CD14-positive monocyte (primary cell): ENCODE measurements around the gene ERCC2. TPM values are rescaled to one million over a fixed set of nuclear protein-coding genes. Genes with fewer than 3 reads are reported as not detected.

Experiments
- DNase-seq, 3 donors: peaks; one replicate each; pipeline ENCODE4 v3.0.0-alpha.2; 2011 to 2022
- H2AFZ ChIP-seq: 2 replicates; pipeline ENCODE4 v1.6.0; 2012; ENCODE audit warnings: mild to moderate bottlenecking, low read depth, low read length, inconsistent platforms; ENCODE audit not compliant: insufficient read depth, poor library complexity, severe bottlenecking
- H3K27ac ChIP-seq, 2 donors: 1 replicate in 1 of 2; 2 replicates in 1 of 2; pipeline ENCODE4 v1.5.1; 2012 to 2013; ENCODE audit warnings: low read length in 2 of 2, control low read depth in 1 of 2, inconsistent platforms in 1 of 2, low read depth in 1 of 2, mild to moderate bottlenecking in 1 of 2
- H3K27me3 ChIP-seq, 2 donors: one replicate each; pipeline versions ENCODE4 v1.6.0 to v1.6.1; 2011 to 2013; ENCODE audit warnings: low read length in 2 of 2; ENCODE audit not compliant: control insufficient read depth in 2 of 2, insufficient read depth in 2 of 2
- H3K36me3 ChIP-seq, 2 donors: replicated peaks in 1 of 2; 1 replicate in 1 of 2; 2 replicates in 1 of 2; pipeline versions ENCODE4 v1.5.1 to v1.6.1; 2012 to 2013; ENCODE audit warnings: low read length in 2 of 2, control low read depth in 1 of 2, inconsistent platforms in 1 of 2, mild to moderate bottlenecking in 1 of 2; ENCODE audit not compliant: insufficient read depth in 2 of 2, control insufficient read depth in 1 of 2
- H3K4me1 ChIP-seq, 2 donors: 1 replicate in 1 of 2; 2 replicates in 1 of 2; pipeline versions ENCODE4 v1.5.1 to v1.6.1; 2012 to 2013; ENCODE audit warnings: low read length in 2 of 2, control low read depth in 1 of 2, inconsistent platforms in 1 of 2, mild to moderate bottlenecking in 1 of 2, moderate library complexity in 1 of 2; ENCODE audit not compliant: insufficient read depth in 2 of 2, control insufficient read depth in 1 of 2
- H3K4me2 ChIP-seq: replicated peaks from 2 replicates; pipeline ENCODE3; 2012; ENCODE audit warnings: low read length, moderate library complexity, mild to moderate bottlenecking; ENCODE audit not compliant: poor library complexity, severe bottlenecking; ENCODE audit errors: extremely low read depth
- H3K4me3 ChIP-seq, 3 experiments: fragments of 200-600 bp in 1 of 3; sonication (generic) in 1 of 3; replicated peaks in 1 of 3; 1 replicate in 2 of 3; 2 replicates in 1 of 3; pipeline ENCODE4 v1.5.1; 2011 to 2013; ENCODE audit warnings: low read length in 3 of 3, mild to moderate bottlenecking in 3 of 3, control low read depth in 2 of 3, low read depth in 2 of 3, inconsistent platforms in 1 of 3, moderate library complexity in 1 of 3
- H3K79me2 ChIP-seq: 2 replicates; pipeline ENCODE4 v1.6.0; 2012; ENCODE audit warnings: mild to moderate bottlenecking, control low read depth, inconsistent platforms, low read length, moderate library complexity; ENCODE audit not compliant: insufficient read depth
- H3K9ac ChIP-seq: 2 replicates; pipeline ENCODE4 v1.6.0; 2017; ENCODE audit warnings: low read length, mild to moderate bottlenecking; ENCODE audit not compliant: insufficient read depth, poor library complexity, severe bottlenecking
- H3K9me3 ChIP-seq, 2 donors: replicated peaks in 1 of 2; 1 replicate in 1 of 2; 2 replicates in 1 of 2; pipeline versions ENCODE4 v1.5.1 to v1.6.1; 2012 to 2013; ENCODE audit warnings: low read length in 2 of 2, control low read depth in 1 of 2; ENCODE audit not compliant: control insufficient read depth in 1 of 2, insufficient read depth in 1 of 2
- H4K20me1 ChIP-seq: 2 replicates; pipeline ENCODE4 v1.6.0; 2012; ENCODE audit warnings: mild to moderate bottlenecking, low read length, control low read depth, moderate library complexity; ENCODE audit not compliant: insufficient read depth
- H3K27ac Mint-ChIP-seq, 7 donors: one replicate each; pipeline ENCODE4 v1.8.0; 2020; ENCODE audit warnings: mild to moderate bottlenecking in 7 of 7, mixed read lengths in 7 of 7, moderate library complexity in 6 of 7, inconsistent platforms in 2 of 7
- H3K27me3 Mint-ChIP-seq, 3 donors: one replicate each; pipeline ENCODE4 v1.8.0; 2021 to 2022; ENCODE audit warnings: low read depth in 3 of 3, mild to moderate bottlenecking in 3 of 3, mixed read lengths in 3 of 3, moderate library complexity in 3 of 3, inconsistent platforms in 1 of 3
- H3K36me3 Mint-ChIP-seq, 2 donors: one replicate each; pipeline ENCODE4 v1.8.0; 2020; ENCODE audit warnings: mixed read lengths in 2 of 2, inconsistent platforms in 1 of 2, mild to moderate bottlenecking in 1 of 2
- H3K4me1 Mint-ChIP-seq: one replicate; pipeline ENCODE4 v1.8.0; 2020; ENCODE audit warnings: mild to moderate bottlenecking, mixed read lengths
- H3K4me3 Mint-ChIP-seq, 2 donors: one replicate each; pipeline ENCODE4 v1.8.0; 2020; ENCODE audit warnings: mild to moderate bottlenecking in 2 of 2, mixed read lengths in 2 of 2, moderate library complexity in 1 of 2
- H3K9me3 Mint-ChIP-seq, 7 donors: one replicate each; pipeline ENCODE4 v1.8.0; 2020 to 2022; ENCODE audit warnings: mixed read lengths in 7 of 7, mild to moderate bottlenecking in 6 of 7, moderate library complexity in 6 of 7, inconsistent platforms in 2 of 7
- WGBS: methylation state at CpG from one replicate; pipeline ENCODE4 v1.1.5; 2013; ENCODE audit warnings: missing lambda C conversion rate; ENCODE audit not compliant: insufficient coverage; 5-methylcytosine and 5-hydroxymethylcytosine counted together
- intact Hi-C, 2 donors: fragments of 100-400 bp; cut with micrococcal nuclease; formaldehyde crosslinking; loops; one replicate each; pipeline versions ENCODE4 v1.15.0 to v1.15.1; 2023
- polyA plus RNA-seq, 3 donors: library from polyadenylated mRNA; depleted of rRNA in 1 of 3; unstranded in 2 of 3; stranded (reverse) in 1 of 3; fragments of 300-500 nt in 2 of 3; fragments of >200 nt in 1 of 3; fragmentation: Illumina TruSeq in 2 of 3; gene quantifications; 1 replicate in 2 of 3; 2 replicates in 1 of 3; pipeline ENCODE4 v1.2.3, GENCODE V29; 2012 to 2021
- TF ChIP-seq, protein P1 (sequence below): fragments of 200-600 bp; IDR thresholded peaks from one replicate; pipeline ENCODE4 v1.8.0; 2022; ENCODE audit warnings: antibody characterized with exemption, mild to moderate bottlenecking

ERCC2 gene
- polyA plus RNA-seq, 3 donors = 4.0 to 20.0 (median 4.4) TPM

DNA sequence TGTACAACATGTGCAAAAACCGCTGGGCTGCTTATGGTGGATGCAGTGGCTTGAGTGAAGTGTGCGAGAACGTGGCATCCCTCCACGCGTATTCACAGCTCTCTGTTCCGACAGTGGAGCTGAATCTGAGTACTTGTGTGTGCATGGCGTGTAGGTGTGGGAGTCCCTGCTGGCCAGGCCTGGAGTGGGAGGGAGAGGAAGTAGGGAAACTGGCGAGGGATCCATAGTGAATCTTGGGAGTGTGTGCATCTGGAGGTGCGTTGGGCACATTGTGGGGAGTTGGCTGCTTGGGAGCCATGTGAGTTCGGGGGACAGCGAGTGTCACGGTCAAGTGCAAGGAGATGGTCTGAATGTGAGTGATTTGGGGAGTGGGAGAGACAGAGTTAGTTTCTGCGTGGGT is 27.5 kb downstream of the ERCC2 start:
- H3K27me3 ChIP-seq = peaks cover 4 to 43% of the 10 kb centered on the region in 2 donors
- Mint-ChIP-seq H3K27me3 (peaks cover 19 to 37% (median 35%) of the 10 kb centered on the region in 3 donors), H3K36me3 (peaks cover 0 to 3% of the 10 kb centered on the region in 2 donors), H3K9me3 (peaks cover 0 to 4% (median 0%) of the 10 kb centered on the region in 7 donors), H3K4me3 (no peak overlapping the region), H3K27ac (no peak overlapping the region), H3K4me1 (peaks cover 4% of the 10 kb centered on the region)
- H3K36me3 ChIP-seq = no peaks in the 10 kb centered on the region
- H2AFZ ChIP-seq = no peak overlapping the region
- no peak overlapping the region for H3K4me3 ChIP-seq
- H3K4me2 ChIP-seq = no peak overlapping the region
- no peaks in the 10 kb centered on the region for H4K20me1 ChIP-seq
- H3K4me1 ChIP-seq = peaks cover 4 to 11% of the 10 kb centered on the region in 2 donors
- no peak overlapping the region for H3K27ac ChIP-seq
- DNase-seq = no peak
- no peaks in the 10 kb centered on the region for H3K9me3 ChIP-seq
- TF ChIP-seq, protein P1, sequence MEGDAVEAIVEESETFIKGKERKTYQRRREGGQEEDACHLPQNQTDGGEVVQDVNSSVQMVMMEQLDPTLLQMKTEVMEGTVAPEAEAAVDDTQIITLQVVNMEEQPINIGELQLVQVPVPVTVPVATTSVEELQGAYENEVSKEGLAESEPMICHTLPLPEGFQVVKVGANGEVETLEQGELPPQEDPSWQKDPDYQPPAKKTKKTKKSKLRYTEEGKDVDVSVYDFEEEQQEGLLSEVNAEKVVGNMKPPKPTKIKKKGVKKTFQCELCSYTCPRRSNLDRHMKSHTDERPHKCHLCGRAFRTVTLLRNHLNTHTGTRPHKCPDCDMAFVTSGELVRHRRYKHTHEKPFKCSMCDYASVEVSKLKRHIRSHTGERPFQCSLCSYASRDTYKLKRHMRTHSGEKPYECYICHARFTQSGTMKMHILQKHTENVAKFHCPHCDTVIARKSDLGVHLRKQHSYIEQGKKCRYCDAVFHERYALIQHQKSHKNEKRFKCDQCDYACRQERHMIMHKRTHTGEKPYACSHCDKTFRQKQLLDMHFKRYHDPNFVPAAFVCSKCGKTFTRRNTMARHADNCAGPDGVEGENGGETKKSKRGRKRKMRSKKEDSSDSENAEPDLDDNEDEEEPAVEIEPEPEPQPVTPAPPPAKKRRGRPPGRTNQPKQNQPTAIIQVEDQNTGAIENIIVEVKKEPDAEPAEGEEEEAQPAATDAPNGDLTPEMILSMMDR = no peak
- WGBS = 71% methylated on average over 8 of the region's 13 CpGs
- intact Hi-C loops = loop anchor here in 1 of 2 donors (10.0 kb wide), 1 partner anchor 198 kb away; no protein-coding TSS in a partner anchor
- no peak overlapping the region for H3K9ac ChIP-seq
- no peaks in the 10 kb centered on the region for H3K79me2 ChIP-seq

DNA sequence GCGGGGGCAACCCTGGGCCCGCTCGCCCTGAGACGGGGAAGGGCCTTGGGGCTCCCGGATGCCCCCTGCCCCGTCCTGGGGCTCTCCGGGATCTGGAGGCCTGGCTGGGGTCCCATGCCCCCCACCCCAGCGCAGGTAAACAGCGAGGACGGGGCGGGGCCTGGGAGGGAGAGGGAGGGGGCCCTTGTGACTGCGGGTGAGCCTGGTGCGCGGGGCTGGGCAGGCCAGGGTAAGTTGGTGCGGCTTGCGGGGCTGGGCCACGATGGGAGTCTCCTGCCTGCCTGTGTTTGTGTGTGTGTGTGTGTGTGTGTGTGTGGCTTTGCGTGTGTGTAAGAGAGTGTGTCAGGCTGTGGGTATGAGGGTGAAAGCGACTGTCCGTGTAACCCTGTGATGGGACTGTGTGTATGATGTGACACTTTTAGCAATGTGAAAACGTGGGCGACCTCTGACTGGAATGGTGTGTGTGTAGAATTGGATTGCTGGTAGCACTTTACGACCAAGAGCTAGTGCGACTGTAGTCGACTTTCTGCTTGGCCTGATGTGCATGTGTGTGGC is 29.4 kb downstream of the ERCC2 start:
- Histone ChIP-seq H3K4me2 (peak overlapping the region; percentile 41), H3K9me3 (no peaks in the 10 kb centered on the region), H3K27ac (no peak overlapping the region), H3K36me3 (no peaks in the 10 kb centered on the region), H3K79me2 (no peaks in the 10 kb centered on the region), H3K9ac (peak overlapping the region; percentile 27), H3K4me1 (peaks cover 4 to 11% of the 10 kb centered on the region in 2 donors), H2AFZ (no peak overlapping the region), H3K27me3 (peaks cover 4 to 34% of the 10 kb centered on the region in 2 donors), H3K4me3 (no peak overlapping the region), H4K20me1 (no peaks in the 10 kb centered on the region)
- H3K27ac Mint-ChIP-seq = no peak overlapping the region
- peaks cover 18 to 28% (median 19%) of the 10 kb centered on the region in 3 donors for H3K27me3 Mint-ChIP-seq
- TF ChIP-seq, protein P1 = no peak
- peaks cover 4% of the 10 kb centered on the region for H3K4me1 Mint-ChIP-seq
- no peak for DNase-seq
- H3K36me3 Mint-ChIP-seq = peaks cover 0 to 3% of the 10 kb centered on the region in 2 donors
- no peak overlapping the region for H3K4me3 Mint-ChIP-seq
- peaks cover 0 to 4% (median 0%) of the 10 kb centered on the region in 7 donors for H3K9me3 Mint-ChIP-seq
- intact Hi-C loops = loop anchor here in 1 of 2 donors (10.0 kb wide), 1 partner anchor 196 kb away; no protein-coding TSS in a partner anchor
- WGBS = 16% methylated on average over 23 of the region's 25 CpGs
